ENCODE measurements around the gene DAB1.

Gene DAB1

DNA sequence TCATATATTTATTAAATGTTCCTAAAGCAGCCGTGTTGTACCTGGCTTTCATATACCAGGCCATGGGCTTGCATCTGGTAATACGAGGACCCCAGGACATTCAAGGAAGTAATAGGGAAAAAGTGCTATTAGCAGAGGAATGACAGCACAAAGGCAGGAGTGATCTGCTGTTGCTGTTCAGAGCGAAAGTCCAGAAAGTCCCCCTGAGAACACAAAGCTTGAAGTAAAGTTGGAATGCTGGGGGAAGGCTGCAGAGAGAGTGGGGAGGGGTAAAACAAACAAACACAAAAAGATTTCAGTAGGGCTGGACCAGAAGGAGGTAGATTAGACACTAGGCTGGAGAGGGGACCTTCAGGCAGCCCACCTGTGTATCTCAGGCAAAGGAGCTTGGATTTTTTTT is 363.4 kb downstream of the DAB1 start:
- no peak for DNase-seq

DNA sequence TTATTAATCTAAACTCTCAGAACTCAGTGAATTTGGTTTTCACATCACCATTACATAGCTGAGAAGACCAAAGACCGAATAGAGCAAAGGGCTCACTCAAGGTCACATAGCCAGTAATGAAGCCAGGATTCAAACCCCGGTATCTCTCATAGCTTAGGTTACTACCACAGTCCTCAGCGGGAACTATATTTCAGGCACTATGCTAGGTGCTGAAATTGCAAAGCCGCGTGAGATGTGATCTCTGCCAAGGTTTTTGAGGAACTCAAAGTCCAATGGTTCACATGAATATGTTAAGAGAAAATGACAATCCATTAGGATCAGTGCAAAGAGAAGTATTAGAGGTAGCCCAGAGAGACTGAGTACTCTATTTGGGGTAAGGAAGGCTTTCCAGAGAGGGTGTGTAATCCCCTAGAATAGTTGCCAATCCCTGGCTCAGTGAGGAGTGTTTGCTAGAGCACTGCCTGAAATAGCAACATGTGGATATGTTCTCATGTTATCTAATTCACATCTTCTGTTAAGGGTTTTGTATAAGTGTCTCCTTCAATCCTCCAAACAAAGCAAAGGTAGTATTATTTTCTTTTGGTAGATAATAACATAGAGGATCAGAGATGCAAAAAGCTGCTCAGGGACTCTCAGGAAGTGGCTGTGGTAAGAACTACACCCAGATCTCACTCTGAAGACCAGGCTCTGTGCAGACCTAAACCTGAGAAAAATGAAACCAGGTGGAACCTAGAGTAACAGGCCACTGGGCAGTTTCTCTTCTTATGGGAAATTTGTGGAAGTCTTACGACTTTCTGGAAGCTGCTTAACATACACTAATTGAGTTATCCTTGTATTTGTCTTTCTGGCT is 365.0 kb downstream of the DAB1 start:
- DNase-seq = no peak

DNA sequence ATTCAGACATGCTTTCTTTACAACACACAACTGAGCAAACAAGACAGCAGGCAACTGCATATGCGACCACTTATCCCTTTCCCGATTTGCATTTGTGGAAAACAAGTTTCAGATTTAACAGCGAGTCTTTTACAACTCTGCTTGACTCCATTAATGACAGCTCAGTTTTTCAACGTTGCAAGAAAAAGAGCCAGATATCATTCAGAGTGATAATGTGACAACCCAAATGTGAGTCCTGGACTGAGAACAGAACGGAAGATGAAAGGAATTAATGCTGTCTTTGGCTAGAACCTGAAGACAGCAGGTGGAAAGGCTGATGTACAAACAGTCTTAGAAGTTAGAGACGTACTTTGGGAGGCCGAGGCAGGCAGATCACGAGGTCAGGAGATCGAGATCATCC is 375.0 kb downstream of the DAB1 start:
- no peak for DNase-seq

DNA sequence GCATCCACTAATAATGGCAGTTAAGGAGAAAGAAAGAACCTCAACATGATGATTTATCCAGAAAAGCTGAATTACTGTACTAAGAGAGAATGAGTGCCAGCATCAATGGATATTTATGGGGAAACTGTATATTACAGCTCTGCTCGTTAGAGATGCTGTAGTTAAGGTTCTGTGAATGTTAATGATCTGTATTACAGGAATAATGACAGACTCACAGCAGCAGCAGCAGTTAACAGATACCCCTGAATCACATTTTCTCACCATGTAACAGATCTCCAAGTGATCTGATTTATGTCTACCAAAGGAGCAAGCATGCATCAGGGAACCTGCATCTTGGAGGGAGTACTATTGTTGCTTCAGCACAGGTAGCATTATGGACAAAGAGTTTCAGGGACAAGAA is 377.4 kb downstream of the DAB1 start:
- DNase-seq = no peak

DNA sequence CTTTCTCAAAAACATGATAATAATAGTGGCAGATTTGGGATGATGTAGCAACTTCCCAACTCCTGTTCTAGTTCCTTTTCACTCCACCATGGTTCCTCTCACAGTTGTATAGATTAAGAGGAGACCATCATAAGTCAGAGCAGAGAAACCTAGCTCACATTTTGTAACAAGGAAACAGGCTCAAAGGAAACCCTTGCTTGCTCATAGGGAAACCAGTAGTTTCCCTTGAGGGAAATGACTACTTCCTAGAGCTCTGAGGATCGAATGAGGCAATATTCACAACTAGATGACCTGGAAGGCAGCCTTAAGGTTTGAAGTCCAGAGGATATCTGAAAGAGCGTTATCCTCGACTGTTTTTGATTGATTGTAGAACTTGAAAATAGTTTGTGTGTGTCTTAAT is 382.0 kb downstream of the DAB1 start:
- no peak for DNase-seq

DNA sequence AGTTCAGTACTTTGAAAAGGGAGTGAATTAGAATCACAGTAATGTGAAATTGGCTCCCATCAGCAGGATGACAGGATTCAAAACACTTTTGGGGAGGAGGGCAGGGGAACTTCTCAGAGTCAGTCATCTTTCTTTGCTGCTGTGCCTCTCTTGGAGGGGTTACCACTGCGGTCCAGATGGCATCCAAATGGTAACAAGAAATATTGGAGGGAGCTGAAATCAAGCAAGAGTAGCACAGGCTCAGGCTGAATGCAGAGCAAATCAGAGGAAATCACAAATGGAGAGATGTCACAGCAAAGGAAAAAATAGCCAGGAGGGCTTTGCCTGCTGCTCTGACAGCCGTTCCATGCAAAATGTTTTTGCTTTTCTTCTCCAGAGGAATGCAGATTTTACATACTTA is 383.0 kb downstream of the DAB1 start:
- no peak for DNase-seq

DNA sequence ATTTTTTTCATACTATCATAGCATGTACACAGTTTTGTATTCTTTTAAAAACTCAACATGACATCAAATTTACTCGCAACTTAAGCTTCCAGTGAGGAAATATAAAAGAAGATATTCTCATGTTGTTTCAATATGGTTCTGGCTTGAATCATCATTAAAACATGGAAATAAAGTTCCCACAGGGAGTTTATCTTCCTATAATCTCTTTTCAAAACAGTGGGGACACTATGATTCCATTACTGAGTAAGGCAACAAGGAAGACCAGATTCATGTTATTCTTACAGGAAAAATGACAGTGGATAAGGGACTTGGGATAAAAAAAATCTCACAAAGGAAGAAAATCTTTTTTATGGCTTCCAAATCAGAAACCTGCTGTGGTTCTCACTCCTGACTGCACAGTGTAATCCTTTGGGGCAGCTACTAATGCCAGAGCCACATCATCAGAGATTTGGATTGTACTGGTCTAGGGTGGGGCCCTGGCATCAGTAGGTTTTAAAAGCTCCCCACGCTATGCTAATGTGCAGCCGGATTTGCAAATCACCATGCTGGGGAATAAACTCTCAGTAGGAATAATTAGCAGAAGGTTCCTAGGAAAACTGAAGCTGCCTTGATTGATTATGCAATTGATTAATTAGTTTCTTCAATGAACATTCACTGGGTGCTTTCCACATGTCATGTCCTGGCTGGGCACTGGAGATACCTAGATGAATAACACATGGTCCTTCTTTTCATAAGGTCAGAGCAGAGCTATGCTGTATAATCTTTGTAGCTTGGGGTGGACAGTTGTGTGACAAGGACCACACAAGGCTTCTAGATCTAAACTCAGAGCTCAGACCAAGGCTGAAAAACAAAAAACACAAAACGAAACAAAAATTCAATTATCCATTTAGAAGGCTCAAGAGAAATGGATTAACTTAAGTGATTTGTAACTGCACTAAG is 386.9 kb downstream of the DAB1 start:
- no peak for DNase-seq

DNA sequence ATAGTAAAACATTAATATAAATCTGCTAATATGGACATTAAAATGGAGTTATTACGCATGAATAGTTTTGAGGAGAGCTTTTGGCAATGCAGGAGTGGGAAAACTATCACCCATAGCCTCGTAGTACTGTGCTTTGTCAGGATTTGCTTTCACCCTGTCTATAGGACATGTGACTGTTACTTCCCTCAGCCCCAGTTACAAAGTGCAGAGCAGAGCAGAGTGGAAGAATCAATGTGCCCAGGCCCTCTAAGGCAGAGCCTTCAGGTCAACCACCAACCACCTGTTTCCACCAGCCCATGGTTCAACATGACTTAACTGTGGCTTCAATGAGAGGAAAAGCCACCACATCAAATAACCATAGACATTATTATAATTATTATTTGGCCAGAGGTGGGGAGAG is 389.1 kb downstream of the DAB1 start:
- DNase-seq = no peak

DNA sequence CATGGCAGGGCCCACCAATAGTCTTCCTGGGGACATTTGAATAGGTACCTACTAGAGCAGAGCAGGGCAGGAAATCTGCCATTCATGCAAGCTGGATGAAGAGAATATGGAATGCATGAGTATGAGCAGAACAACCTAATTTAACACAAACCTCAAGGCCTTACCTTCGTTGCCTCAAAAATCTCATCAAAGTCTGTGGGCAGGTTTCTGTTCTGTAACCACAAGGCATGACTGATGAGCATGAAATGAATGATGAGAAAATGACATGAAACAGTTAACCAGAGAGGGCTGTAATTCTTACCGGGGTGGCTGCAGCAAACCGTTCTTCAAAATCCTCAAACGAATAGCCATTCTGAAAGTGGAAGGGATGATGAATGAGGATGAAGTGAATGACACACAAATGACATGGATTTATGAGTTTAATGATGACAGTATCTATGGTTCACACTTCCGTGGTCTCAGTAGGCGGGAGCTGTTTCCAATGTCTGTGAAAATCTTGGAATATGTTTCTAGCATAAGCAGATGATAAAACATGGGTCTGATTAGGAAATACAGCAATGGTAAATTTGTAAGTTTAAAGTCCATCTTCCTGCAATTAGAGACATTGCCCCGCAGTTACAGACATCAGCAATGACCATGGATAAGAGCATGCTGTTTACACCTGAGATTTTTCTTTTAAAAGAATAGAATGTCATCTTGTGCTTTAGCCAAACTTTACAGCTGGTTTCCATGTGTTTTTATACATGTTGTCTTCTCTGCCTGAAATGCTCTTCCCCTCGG is 390.4 kb downstream of the DAB1 start:
- no peak for DNase-seq

DNA sequence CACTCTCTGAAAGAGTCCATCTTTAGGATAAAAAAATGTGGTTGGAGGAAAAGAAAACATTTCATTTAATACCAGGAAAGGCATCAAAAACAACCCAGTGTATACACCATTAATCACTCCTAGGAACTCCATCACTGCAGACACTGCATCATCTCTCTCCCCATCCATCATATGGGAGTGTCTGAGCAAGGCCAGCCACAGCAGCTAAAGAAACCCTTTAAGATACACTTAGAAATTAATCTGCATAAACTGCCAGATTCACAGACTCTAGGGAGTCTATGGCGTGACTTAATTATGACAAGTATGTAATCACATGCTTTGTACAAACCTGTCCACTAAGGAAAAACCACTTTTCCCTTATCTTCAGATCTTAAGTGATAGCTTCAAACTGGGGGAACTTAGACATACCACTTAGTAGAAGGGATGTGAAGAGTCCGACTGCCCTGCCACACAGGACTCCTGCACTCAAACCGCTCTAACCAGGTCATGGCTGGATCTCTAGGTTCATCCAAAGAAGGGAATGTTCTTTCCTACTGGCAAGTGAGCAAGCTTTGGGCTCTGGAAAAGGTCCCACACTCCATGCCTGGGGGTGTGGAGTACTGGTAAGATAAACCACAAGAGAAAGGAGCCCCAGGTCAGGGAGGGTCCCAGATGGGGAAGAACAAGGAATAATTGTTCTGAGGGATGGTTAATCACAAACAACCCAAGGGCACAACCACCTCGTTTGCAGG is 397.1 kb downstream of the DAB1 start:
- DNase-seq = no peak

DNA sequence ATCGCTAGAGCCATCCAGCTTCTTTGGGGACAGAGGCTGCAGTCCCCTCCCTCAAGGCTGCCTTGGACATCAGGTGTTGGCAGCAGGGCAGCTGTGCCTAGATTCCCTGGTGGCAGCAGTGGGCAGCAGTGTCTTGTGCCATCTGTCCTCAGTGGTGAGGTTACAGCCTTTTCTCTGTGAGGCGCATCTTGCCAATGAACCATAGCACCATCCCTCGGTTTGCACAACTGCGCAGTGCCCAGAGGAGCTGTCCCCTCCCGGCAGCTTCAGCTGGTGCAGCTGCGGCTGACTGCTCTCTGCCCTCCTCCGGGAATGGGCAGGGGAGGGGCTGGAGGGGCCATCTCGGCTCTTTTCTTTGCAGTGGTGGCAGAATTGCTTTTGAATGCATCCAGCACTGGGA is 399.0 kb downstream of the DAB1 start:
- DNase-seq = no peak

DNA sequence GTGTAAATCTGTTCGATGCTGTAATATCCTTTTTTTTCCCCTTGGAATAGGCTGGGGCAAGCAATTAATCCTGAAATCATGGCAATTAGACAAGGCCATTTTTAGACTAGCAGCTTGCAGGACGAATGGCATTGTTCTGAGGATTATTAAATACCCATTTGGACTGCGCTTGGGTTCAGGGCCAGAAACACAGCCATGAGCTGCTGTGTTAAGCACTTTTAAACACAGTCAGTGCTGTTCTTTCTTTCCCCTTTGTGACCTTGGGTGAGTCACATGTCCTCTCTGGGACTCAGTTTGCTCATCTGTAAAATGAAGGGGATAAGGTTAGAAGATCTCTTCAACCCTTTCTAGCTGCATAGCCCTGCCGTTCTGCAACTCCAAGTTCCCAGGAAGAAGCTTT is 399.4 kb downstream of the DAB1 start:
- no peak for DNase-seq

DNA sequence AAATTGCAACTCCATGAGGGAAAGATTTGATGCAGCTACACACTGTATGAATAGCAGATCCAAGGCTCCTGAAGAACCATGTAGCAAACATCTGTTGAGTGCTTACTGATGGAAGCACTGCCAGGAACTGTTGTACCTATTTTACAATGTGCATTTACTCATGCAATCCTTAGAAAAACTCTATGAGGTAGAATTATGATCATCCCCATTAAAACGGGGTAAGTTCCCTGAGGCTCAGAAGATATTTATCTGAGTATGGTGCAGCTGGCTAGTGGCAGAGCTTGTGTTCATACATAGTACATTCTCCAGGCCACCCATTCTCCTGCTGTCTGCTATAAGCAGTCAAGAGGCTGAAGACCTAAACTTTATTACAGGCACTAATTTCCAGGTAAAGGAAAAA is 403.6 kb downstream of the DAB1 start:
- DNase-seq = no peak

DNA sequence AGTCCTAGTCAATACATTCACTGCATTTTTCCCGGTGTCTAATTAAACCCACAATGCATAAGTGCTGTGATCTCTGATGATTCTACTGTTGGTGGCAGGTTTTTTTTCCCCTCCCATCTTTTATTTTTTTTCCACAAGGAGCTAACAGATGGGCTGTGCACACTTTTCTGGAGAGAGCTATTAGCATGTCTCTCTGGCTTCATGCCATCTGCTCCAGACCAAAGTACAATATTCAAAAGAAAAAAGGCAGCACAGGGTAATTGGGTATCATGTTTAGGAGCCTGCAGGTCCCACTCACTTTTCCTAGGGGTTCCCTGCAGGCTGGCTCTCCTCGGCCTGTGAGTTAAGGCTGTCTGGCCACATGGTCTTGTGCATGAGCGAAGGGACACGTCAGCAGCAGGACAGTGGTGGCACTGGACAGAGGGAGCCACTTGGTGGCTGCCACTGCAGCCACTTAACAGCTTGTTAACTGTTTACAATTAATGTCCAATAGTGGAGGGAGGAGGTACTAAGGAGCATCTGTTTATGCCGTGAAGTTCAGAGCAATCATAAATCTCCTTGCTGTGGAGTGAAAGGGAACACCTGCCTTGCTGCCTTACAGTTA is 404.5 kb downstream of the DAB1 start:
- DNase-seq = no peak

DNA sequence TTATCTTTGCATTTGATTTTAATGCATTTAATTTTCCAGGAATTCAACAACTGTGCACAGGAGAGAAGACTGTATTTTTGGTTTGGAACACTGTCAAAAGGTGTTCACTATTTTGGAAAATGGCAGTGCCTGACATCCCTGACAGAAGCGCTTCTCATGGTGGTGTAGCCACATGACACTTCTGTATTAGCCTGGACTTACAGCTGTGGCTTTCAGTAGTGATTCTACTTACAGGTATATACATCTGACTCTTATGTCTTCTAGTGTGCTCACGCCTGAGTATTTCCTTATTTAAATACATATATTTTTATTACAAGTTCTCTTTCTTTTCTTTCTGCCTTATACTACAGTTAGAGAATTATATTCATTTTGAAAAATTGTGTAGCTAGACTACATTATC is 405.7 kb downstream of the DAB1 start:
- no peak for DNase-seq

DNA sequence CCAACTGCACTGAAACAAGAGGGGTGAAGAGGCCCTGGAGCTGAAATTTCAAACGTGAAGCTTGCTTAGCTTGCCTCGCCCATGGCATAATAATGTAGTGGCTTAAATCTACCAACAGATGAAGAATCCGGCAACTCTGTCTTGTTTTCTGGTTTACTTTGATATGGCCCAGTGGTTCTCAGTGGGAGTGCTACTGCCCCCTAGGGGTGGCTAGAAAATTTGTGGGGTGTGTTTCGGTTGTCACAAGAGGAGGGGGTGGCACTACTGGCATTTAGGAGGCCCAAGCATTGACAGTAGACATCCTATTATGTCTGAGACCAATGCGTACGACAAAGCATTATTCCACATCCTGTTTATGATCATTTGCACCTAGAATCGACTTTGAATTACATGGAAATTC is 406.1 kb downstream of the DAB1 start:
- DNase-seq = no peak

DNA sequence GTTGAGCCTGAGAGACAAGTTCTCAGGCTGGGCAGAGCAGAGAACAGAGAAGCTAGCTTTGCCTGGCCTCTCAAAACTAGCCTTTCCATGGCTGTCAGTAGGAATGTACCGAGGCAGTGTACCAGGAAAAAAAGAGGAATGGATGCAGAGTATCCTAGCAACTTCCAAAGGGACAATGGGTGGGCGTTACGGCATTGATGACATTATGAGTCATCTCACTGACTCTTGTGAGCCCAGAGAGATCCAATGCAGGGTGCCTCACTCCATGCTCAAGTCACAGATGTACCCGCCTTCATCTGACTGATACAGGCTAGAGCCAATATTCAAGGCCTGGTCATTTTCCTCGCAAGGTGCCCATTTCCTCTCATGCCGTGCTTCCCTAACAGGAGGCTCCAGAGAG is 406.7 kb downstream of the DAB1 start:
- DNase-seq = no peak

DNA sequence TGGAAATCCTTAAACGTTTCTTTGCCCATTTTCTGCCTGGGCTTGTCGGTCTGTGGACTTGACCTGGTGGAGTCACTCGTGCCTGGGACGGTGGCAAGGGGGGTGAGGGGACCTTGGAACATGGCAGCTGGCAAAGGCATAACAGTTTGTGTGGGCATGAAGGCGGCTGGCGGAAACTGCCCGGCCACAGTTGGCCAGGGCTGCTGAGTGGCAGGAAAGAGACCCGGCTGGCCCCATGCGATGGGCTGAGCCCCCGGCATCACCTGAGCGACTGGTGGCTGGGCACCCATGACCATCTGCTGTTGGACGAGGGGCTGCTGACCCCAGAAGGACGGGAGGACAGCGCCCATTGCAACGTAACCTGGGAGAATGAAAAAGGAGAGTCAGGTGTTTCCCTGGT is 408.8 kb downstream of the DAB1 start:
- no peak for DNase-seq

DNA sequence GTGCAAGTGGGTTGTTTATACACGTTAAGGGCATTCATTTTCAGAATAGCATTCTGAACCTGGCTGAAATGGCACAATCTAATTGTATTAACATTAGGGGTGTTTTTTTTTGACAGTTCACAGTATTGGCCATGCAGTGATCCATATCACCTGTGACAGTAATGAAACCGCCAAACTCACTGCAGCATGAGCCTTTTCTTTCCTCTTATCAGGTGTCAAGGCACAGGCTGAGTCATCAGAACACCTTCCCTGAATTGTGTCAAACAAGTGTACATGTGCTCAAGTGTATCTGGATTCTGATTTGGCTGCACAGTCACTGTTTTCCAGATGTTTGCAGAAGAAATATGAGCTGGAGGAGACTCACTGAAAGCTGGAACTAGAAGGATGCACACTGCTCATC is 410.3 kb downstream of the DAB1 start:
- no peak for DNase-seq

DNA sequence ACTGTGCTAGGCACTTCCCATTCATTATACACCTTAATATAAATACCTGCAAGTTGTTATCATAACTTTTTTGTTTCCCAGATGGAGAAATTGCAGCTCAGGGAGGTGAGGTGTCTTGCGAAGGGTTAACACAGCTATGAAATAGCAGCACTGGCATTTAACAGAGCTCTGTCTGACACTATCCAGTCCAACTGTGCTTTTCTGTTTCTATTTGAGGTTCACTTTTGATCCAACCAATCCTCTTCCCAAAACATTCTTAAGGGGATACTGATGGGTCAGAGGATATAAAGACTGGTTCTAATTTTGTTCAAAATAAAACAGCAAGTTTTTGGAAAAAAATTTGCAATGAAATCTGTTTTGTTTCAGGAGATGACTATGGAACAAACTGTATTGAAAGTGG is 411.5 kb downstream of the DAB1 start:
- no peak for DNase-seq

DNA sequence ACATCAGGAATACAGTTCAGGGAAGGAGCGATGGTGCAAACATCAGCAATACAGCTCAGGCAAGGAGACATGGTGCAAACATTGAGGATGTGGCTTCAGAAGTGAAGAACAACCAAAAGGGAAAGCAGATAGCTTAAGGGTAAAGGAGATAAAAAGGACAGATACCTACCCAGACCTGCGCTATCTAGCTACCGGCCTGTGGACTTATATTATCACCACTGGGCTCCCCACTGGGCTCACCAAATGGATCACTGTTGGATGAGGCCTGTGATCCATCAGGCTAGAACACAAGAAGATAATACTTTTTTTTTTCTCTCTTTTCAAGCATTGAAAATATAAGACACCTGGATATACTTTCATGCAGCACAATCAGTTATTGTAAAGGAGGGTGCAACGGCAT is 413.3 kb downstream of the DAB1 start:
- DNase-seq = no peak

DNA sequence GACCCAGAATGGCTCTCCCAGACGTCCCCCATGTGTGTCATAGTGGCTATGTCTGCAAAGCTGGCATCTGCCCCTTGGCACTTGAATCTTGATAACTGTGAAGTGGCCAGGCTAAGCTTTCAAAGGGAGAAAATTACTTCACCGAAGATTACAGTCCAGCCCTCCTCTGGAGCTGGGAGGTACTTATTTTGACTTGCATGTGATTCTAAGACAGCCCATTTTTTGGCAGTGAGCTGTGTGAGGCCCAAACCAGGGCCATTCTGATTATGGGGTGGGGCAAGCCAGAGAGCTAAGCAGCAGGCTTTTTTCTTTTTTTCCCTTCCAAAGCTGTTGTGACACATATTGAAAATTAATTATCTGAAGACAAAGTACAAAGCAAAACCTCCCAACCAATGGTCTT is 415.9 kb downstream of the DAB1 start:
- DNase-seq = no peak

Measured in activated T-cell treated with anti-CD3 and anti-CD28 coated beads for 4 hours (primary cell).